SU-DHL-6 (cell line): ENCODE results near the gene RASGRP4.

Source experiments
- H2AFZ ChIP-seq: fragments of 200-600 bp; sonication (generic); 2 replicates; pipeline ENCODE4 v1.6.1; 2014; ENCODE audit warnings: low read depth, mild to moderate bottlenecking, moderate library complexity, mixed read lengths, antibody characterized with exemption, low read length; ENCODE audit not compliant: severe bottlenecking
- H3F3A ChIP-seq: fragments of 200-600 bp; shearing (Covaris generic); 2 replicates; pipeline ENCODE4 v1.6.0; 2016; ENCODE audit warnings: antibody characterized with exemption, mild to moderate bottlenecking; ENCODE audit not compliant: insufficient read depth
- H3K27ac ChIP-seq: fragments of 200-600 bp; sonication (generic); 2 replicates; pipeline ENCODE4 v1.5.1; 2016; ENCODE audit warnings: low read depth, mild to moderate bottlenecking, low read length, moderate library complexity, mixed read lengths
- H3K27me3 ChIP-seq: fragments of 200-600 bp; sonication (generic), shearing (Covaris generic); 2 replicates; pipeline ENCODE4 v1.6.0; 2014; ENCODE audit warnings: mild to moderate bottlenecking, low read length
- H3K36me3 ChIP-seq: fragments of 200-600 bp; sonication (generic); 2 replicates; pipeline ENCODE4 v1.6.1; 2014; ENCODE audit warnings: mild to moderate bottlenecking, low read length, mixed read lengths
- H3K4me2 ChIP-seq: fragments of 300-600, 200-600 bp; shearing (Covaris generic), sonication (generic); 2 replicates; pipeline ENCODE4 v1.6.0; 2014; ENCODE audit warnings: low read length, low read depth, mild to moderate bottlenecking; ENCODE audit not compliant: poor library complexity, severe bottlenecking
- H3K4me3 ChIP-seq: fragments of 200-600 bp; sonication (generic); 2 replicates; pipeline ENCODE4 v1.5.1; 2014; ENCODE audit warnings: antibody characterized with exemption, low read length, mild to moderate bottlenecking, mixed read lengths; ENCODE audit not compliant: insufficient read depth, poor library complexity, severe bottlenecking
- H3K79me2 ChIP-seq: fragments of 200-600 bp; sonication (generic); 2 replicates; pipeline ENCODE4 v1.6.1; 2014; ENCODE audit warnings: mild to moderate bottlenecking, low read length, moderate library complexity; ENCODE audit not compliant: insufficient read depth
- H3K9ac ChIP-seq: fragments of 200-600 bp; sonication (generic); 2 replicates; pipeline ENCODE4 v1.7.0; 2014; ENCODE audit warnings: mild to moderate bottlenecking, low read length
- H3K9me2 ChIP-seq: fragments of 200-600 bp; sonication (generic); replicated peaks from 2 replicates; pipeline ENCODE4 v1.6.1; 2014; ENCODE audit warnings: low read length; ENCODE audit not compliant: insufficient read depth
- H3K9me3 ChIP-seq: fragments of 200-600 bp; sonication (generic); 2 replicates; pipeline ENCODE4 v1.6.1; 2014; ENCODE audit warnings: low read length, mixed read lengths; ENCODE audit not compliant: insufficient read depth
- H4K20me1 ChIP-seq: fragments of 200-600 bp; sonication (generic); 2 replicates; pipeline ENCODE4 v1.6.1; 2014; ENCODE audit warnings: low read depth, mild to moderate bottlenecking, antibody characterized with exemption, low read length, moderate library complexity, mixed read lengths
- EZH2phosphoT487 ChIP-seq: fragments of 200-600 bp; sonication (generic), shearing (Covaris generic); conservative IDR thresholded peaks from 2 replicates; pipeline ENCODE4 v1.6.1; 2018; ENCODE audit warnings: mild to moderate bottlenecking, antibody characterized with exemption, low read length, moderate library complexity, mixed read lengths
- TF ChIP-seq, protein P1 (sequence below): fragments of 200-600 bp; sonication (generic); IDR thresholded peaks from one replicate; pipeline ENCODE4 v1.5.1; 2017; ENCODE audit warnings: antibody characterized with exemption, mild to moderate bottlenecking, low read length, moderate library complexity; ENCODE audit not compliant: insufficient read depth, poor library complexity, severe bottlenecking

RASGRP4 gene

DNA sequence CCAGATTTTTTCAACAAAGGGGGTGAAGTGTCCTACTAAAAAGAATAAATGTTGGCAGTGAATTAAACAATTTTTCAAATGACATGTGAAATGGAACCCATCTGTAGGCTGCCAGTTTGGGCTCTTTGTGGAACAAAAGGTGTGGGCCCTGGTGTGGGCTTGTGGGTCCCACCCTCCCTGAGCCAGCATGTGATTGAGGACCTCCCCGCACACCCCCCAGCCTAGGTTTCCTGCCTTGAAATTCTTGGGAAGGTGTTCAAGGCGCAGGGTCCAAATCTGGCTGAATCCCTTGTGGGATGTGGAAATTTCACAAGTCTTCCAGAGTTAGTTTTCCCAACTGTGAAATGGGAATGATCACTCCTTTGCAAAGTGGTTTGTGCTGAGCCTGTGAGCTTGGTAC, 42.3 kb downstream of the RASGRP4 start:
- Histone ChIP-seq H3K4me2 (no peak overlapping the region), H3F3A (no peaks in the 10 kb centered on the region), H3K4me3 (no peak overlapping the region), H3K79me2 (no peaks in the 10 kb centered on the region), H3K27ac (no peak overlapping the region), H3K9ac (no peak overlapping the region), H3K36me3 (no peaks in the 10 kb centered on the region), H3K9me3 (no peaks in the 10 kb centered on the region), H4K20me1 (no peaks in the 10 kb centered on the region), H3K9me2 (no peaks in the 10 kb centered on the region), H3K27me3 (no peaks in the 10 kb centered on the region), H2AFZ (no peak overlapping the region)
- TF ChIP-seq, protein P1, sequence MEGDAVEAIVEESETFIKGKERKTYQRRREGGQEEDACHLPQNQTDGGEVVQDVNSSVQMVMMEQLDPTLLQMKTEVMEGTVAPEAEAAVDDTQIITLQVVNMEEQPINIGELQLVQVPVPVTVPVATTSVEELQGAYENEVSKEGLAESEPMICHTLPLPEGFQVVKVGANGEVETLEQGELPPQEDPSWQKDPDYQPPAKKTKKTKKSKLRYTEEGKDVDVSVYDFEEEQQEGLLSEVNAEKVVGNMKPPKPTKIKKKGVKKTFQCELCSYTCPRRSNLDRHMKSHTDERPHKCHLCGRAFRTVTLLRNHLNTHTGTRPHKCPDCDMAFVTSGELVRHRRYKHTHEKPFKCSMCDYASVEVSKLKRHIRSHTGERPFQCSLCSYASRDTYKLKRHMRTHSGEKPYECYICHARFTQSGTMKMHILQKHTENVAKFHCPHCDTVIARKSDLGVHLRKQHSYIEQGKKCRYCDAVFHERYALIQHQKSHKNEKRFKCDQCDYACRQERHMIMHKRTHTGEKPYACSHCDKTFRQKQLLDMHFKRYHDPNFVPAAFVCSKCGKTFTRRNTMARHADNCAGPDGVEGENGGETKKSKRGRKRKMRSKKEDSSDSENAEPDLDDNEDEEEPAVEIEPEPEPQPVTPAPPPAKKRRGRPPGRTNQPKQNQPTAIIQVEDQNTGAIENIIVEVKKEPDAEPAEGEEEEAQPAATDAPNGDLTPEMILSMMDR, result no peak
- TF ChIP-seq EZH2phosphoT487, result no peak

- H3K9ac ChIP-seq, result no peak overlapping the region
- H4K20me1 ChIP-seq, result no peaks in the 10 kb centered on the region
- no peak overlapping the region for H3K27ac ChIP-seq
- no peaks in the 10 kb centered on the region for H3K9me3 ChIP-seq
- H3K4me2 ChIP-seq, result no peak overlapping the region
- H3K4me3 ChIP-seq, result no peak overlapping the region
- no peaks in the 10 kb centered on the region for H3K36me3 ChIP-seq
- no peaks in the 10 kb centered on the region for H3K79me2 ChIP-seq
- TF ChIP-seq, protein P1, result no peak
- no peak for TF ChIP-seq EZH2phosphoT487
- no peaks in the 10 kb centered on the region for H3K27me3 ChIP-seq
- H2AFZ ChIP-seq, result no peak overlapping the region
- no peaks in the 10 kb centered on the region for H3K9me2 ChIP-seq
- H3F3A ChIP-seq, result no peaks in the 10 kb centered on the region
Measured at GRCh38 chr19:38383184-38383583, 42.8 kb downstream of the RASGRP4 start.

- TF ChIP-seq, protein P1, result no peak
- no peak for TF ChIP-seq EZH2phosphoT487
- Histone ChIP-seq H3K9me3 (no peaks in the 10 kb centered on the region), H3K27ac (no peak overlapping the region), H3K9ac (no peak overlapping the region), H3F3A (no peaks in the 10 kb centered on the region), H3K36me3 (no peaks in the 10 kb centered on the region), H3K4me3 (no peak overlapping the region), H2AFZ (no peak overlapping the region), H4K20me1 (no peaks in the 10 kb centered on the region; the same call in 1 of the 2 replicates), H3K79me2 (peaks cover 12% of the 10 kb centered on the region), H3K4me2 (no peak overlapping the region), H3K27me3 (no peaks in the 10 kb centered on the region), H3K9me2 (no peaks in the 10 kb centered on the region)
Measured at GRCh38 chr19:38381138-38381537, 44.9 kb downstream of the RASGRP4 start.
